Measurements from ENCODE around the gene PTGFRN. TPM values are rescaled to one million over a fixed set of nuclear protein-coding genes. Genes with fewer than 3 reads are reported as not detected.

The PTGFRN gene
- total and polyA plus RNA-seq, 9 of the 15 experiments (the other 6 are each of a cell fraction or from before 2014, with no cell fraction given): 17.3 to 33.1 (median 25.7) TPM

- Histone ChIP-seq H3K36me3 (ENCODE audit: control insufficient read depth, insufficient read depth, low read length) (peaks cover 7% of the 10 kb centered on the region; the same call in 1 of the 3 replicates), H3K27ac (ENCODE audit: extremely low read depth, low read depth, low read length) (peak overlapping the region; percentile 1; the same call in 1 of the 3 replicates), H3K4me2 (ENCODE audit: insufficient read depth, low read length) (peak overlapping the region; percentile 83), H2AFZ (ENCODE audit: low read depth, low read length) (peak overlapping the region; percentile 93; the same call in 1 of the 2 replicates), H3K4me1 (replicated peaks in 1 of 2; ENCODE audit: control insufficient read depth in 2 of 2, insufficient read depth in 2 of 2, low read length in 2 of 2) (peaks cover 31 to 54% of the 10 kb centered on the region in 2 experiments), H3K9me3 (replicated peaks; ENCODE audit: control insufficient read depth, insufficient read depth, low read depth, low read length) (no peaks in the 10 kb centered on the region), H3K9me1 (ENCODE audit: control insufficient read depth, insufficient read depth, low read length) (no peaks in the 10 kb centered on the region), H4K20me1 (replicated peaks; ENCODE audit: control insufficient read depth, insufficient read depth, low read length) (no peaks in the 10 kb centered on the region), H3K9ac (ENCODE audit: insufficient read depth in 1 of 2, low read depth in 2 of 2, low read length in 2 of 2) (peak overlapping the region; percentile 82 to 97; a peak in 3 of 4 replicates), H3K27me3 (ENCODE audit: control insufficient read depth in 2 of 2, insufficient read depth in 2 of 2, low read length in 2 of 2) (no peaks in the 10 kb centered on the region), H3K79me2 (ENCODE audit: control insufficient read depth, insufficient read depth, low read length) (peaks cover 66% of the 10 kb centered on the region), H3K4me3 (peak overlapping the region; percentile 65; the same call in 1 of the 2 replicates)
- DNase-seq (ENCODE audit: extremely low read depth in 1 of 4, low spot score in 3 of 4): peak in 2 of 4 experiments; percentile 38 to 39
- ChIA-PET POLR2A (interaction anchor here (0.6 to 2.8 kb wide), 12 partner anchors 8 to 261 kb away, joined by 3 to 15 read pairs (median 5); no protein-coding TSS in a partner anchor), CTCF (ENCODE audit: low intra/inter-chr PET ratio) (no interaction called here)
- in situ Hi-C loops (cut with MboI): no loop called here
- FAIRE-seq: peak; percentile 26
- intact Hi-C loops (cut with micrococcal nuclease): loop anchor here (5.0 kb wide), 1 partner anchor 85 kb away; no protein-coding TSS in a partner anchor
- TSS peak; percentile 35 for BruUV-seq (replicated peaks)
- peak; percentile 28 for ATAC-seq
- 20% methylated on average over 6 of the region's 6 CpGs for WGBS (ENCODE audit: insufficient coverage, low coverage, missing lambda C conversion rate)
- 0 out of 2 replicates have a peak, but pooled peaks have one; percentile 12 for TF ChIP-seq DPF2 (IDR thresholded peaks at IDR 0.05)
- no peak for TF ChIP-seq NR2C1 (IDR thresholded peaks at IDR 0.05)
- peak; percentile 34; the same call in 1 of the 2 replicates for TF ChIP-seq NR2C1 (tag; IDR thresholded peaks at IDR 0.05)
- peak in 1 of 2 experiments; percentile 37; a peak in 2 of 4 replicates for TF ChIP-seq RAD21 (CRISPR knock-in tag; conservative IDR thresholded peaks at IDR 0.05 in 1 of 2, IDR thresholded peaks at IDR 0.05 in 1 of 2)
- TF ChIP-seq CTBP1 (IDR thresholded peaks at IDR 0.05; ENCODE audit: borderline replicate concordance): peak; percentile 33; the same call in 1 of the 2 replicates
- no peak for TF ChIP-seq GATAD2B (IDR thresholded peaks at IDR 0.05; ENCODE audit: borderline replicate concordance)
- TF ChIP-seq ZNF644 (tag; IDR thresholded peaks at IDR 0.05; ENCODE audit: low read depth): no peak
- TF ChIP-seq ATF3 (IDR thresholded peaks at IDR 0.05): no peak
- no peak for TF ChIP-seq ATF3 (CRISPR knock-in tag; conservative IDR thresholded peaks at IDR 0.05)
- TF ChIP-seq SOX6 (IDR thresholded peaks at IDR 0.05): 0 out of 2 replicates have a peak, but pooled peaks have one; percentile 45
- TF ChIP-seq MAFG (tag; conservative IDR thresholded peaks at IDR 0.05): no peak
- TF ChIP-seq NR2C2 (CRISPR knock-in tag; IDR thresholded peaks at IDR 0.05): no peak
- peak; percentile 72 for TF ChIP-seq NR2C2 (tag; IDR thresholded peaks at IDR 0.05)
- no peak for TF ChIP-seq TEAD4 (IDR thresholded peaks at IDR 0.05; ENCODE audit: low read length)
- TF ChIP-seq TEAD4 (CRISPR knock-in tag; IDR thresholded peaks at IDR 0.05; ENCODE audit: borderline replicate concordance): no peak
- TF ChIP-seq RUNX1 (IDR thresholded peaks at IDR 0.05; ENCODE audit: low read depth): no peak
- TF ChIP-seq ESRRA (IDR thresholded peaks at IDR 0.05; ENCODE audit: borderline replicate concordance, low read depth): peak; percentile 44; the same call in 1 of the 2 replicates
Measured at GRCh38 chr1:116911779-116912469, 2.2 kb downstream of the PTGFRN start.
